ENCODE data around the gene HEXA. TPM values are rescaled to one million over a fixed set of nuclear protein-coding genes. Genes with fewer than 3 reads are reported as not detected.

The HEXA gene
- polyA plus RNA-seq, 6 donors from 2014 or later = 106 to 172 (median 134) TPM

DNA sequence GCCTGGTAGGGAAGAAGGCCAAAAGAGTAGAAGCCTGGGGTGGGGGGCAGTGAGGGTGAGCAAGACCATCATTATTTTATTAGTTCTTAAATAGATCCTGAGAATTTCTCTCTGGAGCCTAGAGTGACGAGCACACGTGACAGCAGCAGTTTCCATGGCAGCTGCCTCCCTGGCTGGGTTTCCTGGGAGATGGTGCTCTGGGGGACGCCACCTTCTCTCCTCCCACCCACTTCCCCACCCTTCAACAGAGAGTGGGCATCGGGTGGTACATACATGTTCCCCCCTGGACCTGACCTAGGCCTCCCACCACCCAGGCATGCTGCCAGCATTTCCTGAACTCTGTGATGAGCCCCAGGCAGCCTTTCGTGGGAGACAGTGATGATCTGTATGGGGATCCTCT lies 68.8 kb downstream of the HEXA start:
- DNase-seq = no peak
- ATAC-seq (ENCODE audit: low read depth in 2 of 2) = no peak
- Mint-ChIP-seq H3K27me3 (no peaks in the 10 kb centered on the region), H3K36me3 (peaks cover 0 to 6% of the 10 kb centered on the region in 2 donors), H3K27ac (peak overlapping the region in 1 of 6 donors; percentile 29), H3K9me3 (no peaks in the 10 kb centered on the region), H3K4me3 (peak overlapping the region in 1 of 8 donors; percentile 50), H3K4me1 (peaks cover 0 to 5% (median 5%) of the 10 kb centered on the region in 3 donors)

DNA sequence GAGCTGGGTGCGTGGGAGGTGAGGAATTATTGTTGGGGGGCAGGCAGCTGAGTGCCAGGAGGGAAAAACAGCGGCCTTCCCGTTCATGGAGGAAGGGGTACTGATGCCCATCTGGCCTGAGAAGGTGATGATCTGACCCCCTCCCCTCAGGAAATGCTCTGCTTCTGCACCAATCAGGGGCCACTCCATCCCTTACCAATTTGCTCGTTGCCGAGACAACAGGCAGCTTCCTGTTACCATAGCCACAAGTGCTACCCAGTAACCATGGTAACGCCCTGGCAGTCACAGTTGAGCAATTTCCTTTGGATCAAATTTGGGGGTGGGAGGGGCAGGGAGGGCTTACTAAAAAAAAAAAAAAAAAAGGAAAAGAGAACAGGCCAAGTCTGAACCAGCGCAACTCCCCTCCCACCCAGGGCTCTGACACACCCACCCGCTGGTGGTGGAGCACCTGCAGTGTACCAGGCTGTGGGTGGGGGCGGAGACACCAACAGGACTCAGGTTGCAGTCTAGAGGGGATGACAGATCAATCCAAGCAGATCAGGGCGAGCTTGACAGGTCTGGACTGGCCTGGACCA lies 69.5 kb downstream of the HEXA start:
- H3K9me3 Mint-ChIP-seq = no peaks in the 10 kb centered on the region
- H3K4me3 Mint-ChIP-seq = no peak overlapping the region
- H3K4me1 Mint-ChIP-seq = peaks cover 0 to 5% (median 5%) of the 10 kb centered on the region in 3 donors
- no peaks in the 10 kb centered on the region for H3K27me3 Mint-ChIP-seq
- ATAC-seq (ENCODE audit: low read depth in 2 of 2) (peak; percentile 85 to 87), DNase-seq (peak; percentile 23)
- peaks cover 0 to 6% of the 10 kb centered on the region in 2 donors for H3K36me3 Mint-ChIP-seq
- H3K27ac Mint-ChIP-seq = peak overlapping the region in 3 of 6 donors; percentile 29 to 90 (median 87)

DNA sequence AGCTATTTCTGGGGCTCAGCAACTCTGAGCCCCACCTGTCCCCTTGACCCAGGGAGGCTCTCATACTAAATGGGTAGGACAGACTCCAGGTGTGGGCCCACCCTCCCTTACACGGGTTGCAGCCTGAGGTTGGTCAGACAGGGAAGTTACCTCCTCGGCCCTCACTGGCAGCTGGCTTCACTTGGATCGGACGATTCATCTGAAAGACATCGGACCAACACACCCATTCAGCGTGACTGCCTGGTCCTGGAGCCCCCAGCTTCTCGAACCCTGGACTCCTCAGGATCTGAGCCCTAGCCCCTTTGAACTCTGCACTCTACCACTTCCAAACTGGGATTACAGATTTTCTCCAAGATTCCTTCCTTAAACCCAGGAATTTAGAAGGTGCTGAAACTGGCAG lies 71.2 kb downstream of the HEXA start:
- Mint-ChIP-seq H3K4me3 (no peak overlapping the region), H3K27me3 (no peaks in the 10 kb centered on the region), H3K36me3 (peaks cover 0 to 6% of the 10 kb centered on the region in 2 donors), H3K27ac (peak overlapping the region in 4 of 6 donors; percentile 24 to 60 (median 38)), H3K9me3 (no peaks in the 10 kb centered on the region), H3K4me1 (peaks cover 0 to 5% (median 5%) of the 10 kb centered on the region in 3 donors)
- DNase-seq = no peak
- no peak for ATAC-seq (ENCODE audit: low read depth in 2 of 2)

DNA sequence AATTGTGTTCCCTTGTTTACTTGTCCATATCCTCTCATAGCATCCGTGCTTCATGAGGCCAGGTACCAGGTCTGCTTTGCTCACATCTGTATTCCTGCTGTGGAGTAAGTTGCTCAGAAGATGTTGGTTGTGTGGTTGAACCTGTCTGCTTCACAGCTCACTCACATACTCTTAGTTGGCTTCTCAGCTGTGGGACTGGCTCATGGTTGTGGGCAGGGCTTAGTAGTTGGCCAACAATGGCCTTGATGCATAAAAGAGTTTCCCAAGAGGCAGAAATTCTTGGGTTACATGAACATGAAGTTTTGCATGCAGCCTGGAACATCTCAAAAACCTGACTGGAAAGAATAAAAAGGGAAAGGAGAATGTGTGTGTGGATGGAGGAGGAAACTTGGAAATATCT lies 72.9 kb downstream of the HEXA start:
- Mint-ChIP-seq H3K4me3 (no peak overlapping the region), H3K27me3 (no peaks in the 10 kb centered on the region), H3K4me1 (peaks cover 0 to 5% (median 5%) of the 10 kb centered on the region in 3 donors), H3K9me3 (no peaks in the 10 kb centered on the region), H3K27ac (no peak overlapping the region), H3K36me3 (peaks cover 0 to 6% of the 10 kb centered on the region in 2 donors)
- DNase-seq = no peak
- ATAC-seq (ENCODE audit: low read depth in 2 of 2) = no peak

Other genes with a start within 250 kb of the HEXA start
- gene GRAMD2A, start 178.2 kb downstream of the HEXA start, polyA plus RNA-seq (ENCODE audit: low read depth in 6 of 6) = not detected
- gene PKM, start 144.8 kb downstream of the HEXA start, polyA plus RNA-seq (ENCODE audit: low read depth in 6 of 6) = 100 to 1,000 TPM; 175 to 319 (median 227) TPM
- gene PARP6, start 103.5 kb downstream of the HEXA start, polyA plus RNA-seq (ENCODE audit: low read depth in 6 of 6) = 10 to 100 TPM; 22.5 to 55.4 (median 28.4) TPM
- under 1 TPM in 2 of 6 donors, not detected in 4; 0.20 to 0.21 TPM for gene CELF6, start 55.9 kb downstream of the HEXA start, polyA plus RNA-seq (ENCODE audit: low read depth in 6 of 6)
- gene TMEM202, start 22.3 kb upstream of the HEXA start, polyA plus RNA-seq (ENCODE audit: low read depth in 6 of 6) = not detected
- 10 to 100 TPM; 16.1 to 34.9 (median 25.3) TPM for gene ARIH1, start 98.3 kb upstream of the HEXA start, polyA plus RNA-seq (ENCODE audit: low read depth in 6 of 6)